HG03060 (cell line): ENCODE data around the gene C1QL4.

ENCODE experiments used
- ATAC-seq: cut with Tn5 transposase; IDR thresholded peaks from one replicate; pipeline ENCODE4 v1.9.1; 2021; ENCODE audit warnings: low read depth, moderate number of reproducible peaks; ENCODE audit not compliant: unreplicated experiment

C1QL4 gene

DNA sequence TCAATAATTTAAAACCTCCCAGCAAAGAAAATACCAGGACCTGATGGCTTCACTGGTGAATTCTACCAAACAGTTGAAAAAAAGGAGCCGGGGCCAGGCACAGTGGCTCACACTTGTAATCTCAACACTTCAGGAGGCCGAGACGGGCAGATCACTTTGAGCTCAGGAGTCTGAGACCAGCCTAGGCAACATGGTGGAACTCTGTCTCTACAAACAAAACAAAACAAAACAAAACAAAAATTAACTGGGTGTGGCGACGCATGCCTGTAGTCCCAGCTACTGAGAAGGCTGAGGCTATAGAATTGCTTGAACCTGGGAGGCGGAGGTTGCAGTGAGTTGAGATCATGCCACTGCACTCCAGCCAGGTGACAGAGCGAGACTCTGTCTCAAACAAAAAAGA lies 27.6 kb downstream of the C1QL4 start:
- no peak for ATAC-seq

GRCh38 chr12:49305762-49306510 lies 31.1 kb downstream of the C1QL4 start:
- no peak for ATAC-seq

DNA sequence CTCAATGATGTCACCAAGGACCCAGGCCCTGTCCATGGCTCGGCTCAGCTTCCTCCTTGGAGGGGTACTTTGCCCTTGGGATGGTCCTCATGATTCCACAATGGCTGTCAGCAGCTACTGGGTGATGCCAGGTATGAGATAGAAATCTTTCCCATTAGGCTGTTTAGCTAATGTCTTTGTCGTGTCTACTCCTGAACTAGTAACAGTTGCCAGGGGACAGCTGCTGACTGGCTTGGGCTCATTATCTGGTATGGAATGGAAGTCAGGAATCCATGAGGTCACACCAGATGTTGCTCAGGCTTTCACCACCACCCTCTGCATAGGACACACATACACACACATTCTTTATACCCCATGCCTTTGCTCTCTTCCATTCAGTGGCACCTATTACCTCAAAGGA lies 32.8 kb downstream of the C1QL4 start:
- no peak for ATAC-seq

DNA sequence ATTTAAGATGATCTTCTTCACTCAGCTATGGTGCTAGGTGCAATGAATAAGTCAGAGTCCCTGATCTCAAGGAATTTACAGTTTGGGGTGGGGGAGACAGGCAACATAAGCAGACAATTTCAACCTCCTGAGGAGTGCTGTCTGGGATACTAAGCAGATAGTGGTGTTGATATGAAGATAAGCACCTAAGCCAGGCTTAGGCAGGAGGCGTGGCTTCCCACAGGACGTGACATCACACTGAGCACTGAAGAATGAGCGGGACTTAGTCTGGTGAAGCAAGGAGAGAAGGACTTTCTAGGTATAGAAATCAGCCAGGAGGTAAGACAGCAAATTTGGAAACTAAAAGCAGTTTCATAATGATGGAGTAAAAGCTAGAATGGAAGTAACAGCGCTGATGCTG lies 35.2 kb downstream of the C1QL4 start:
- no peak for ATAC-seq

DNA sequence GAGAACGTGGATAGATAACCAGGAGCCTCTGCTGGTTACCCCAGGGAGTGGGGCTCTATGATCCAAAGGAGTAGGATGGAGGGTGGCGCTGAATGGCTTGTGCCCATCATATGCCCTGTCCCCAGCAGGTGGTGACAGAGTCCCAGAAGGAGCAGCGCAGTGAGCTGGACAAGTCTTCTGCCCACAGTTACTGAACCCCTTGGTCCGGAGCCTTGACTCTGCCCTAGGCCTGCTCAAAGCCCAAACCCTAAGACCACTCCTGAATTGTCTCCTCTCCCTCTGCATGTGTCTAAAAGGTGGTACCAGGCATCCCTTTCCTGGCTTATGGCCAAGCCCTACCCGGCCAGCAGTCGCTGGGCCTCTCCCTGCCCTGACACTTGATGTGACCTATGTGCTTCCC lies 38.8 kb downstream of the C1QL4 start:
- no peak for ATAC-seq

- no peak for ATAC-seq
These were observed 39.3 kb downstream of the C1QL4 start for GRCh38 chr12:49297695-49298060.

DNA sequence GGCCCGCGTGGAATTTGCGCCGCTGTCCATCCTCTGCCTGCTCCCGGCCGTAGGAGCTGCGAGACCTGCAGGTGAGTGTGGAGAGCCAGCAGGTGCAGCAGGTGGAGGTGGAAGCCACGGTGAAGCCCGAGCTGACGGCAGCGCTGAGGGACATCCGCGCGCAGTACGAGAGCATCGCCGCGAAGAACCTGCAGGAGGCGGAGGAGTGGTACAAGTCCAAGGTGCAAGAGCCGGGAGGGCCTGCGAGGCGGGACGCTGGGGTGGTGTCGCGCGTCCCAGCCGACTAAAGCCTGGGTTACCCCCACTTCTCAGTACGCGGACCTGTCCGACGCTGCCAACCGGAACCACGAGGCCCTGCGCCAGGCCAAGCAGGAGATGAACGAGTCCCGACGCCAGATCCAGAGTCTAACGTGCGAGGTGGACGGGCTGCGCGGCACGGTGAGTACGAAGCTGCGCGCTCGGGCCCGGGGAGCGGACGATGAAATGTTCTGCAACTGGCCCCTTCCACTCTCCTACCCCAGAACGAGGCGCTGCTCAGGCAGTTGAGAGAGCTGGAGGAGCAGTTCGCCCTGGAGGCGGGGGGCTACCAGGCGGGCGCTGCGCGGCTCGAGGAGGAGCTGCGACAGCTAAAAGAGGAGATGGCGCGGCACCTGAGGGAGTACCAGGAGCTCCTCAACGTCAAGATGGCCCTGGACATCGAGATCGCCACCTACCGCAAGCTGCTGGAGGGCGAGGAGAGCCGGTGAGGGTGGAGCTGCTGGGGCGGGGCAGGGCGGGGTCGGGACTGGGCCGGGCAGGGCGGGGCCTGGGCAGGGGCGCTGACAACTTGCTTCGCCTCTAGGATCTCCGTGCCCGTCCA lies 39.9 kb downstream of the C1QL4 start:
- no peak for ATAC-seq

- ATAC-seq, result no peak
These were observed 40.8 kb downstream of the C1QL4 start for GRCh38 chr12:49296034-49296835.

GRCh38 chr12:49295082-49295936 lies 41.7 kb downstream of the C1QL4 start, which contains the start of gene PRPH:
Gene PRPH, plus strand, starts transcription at chr12:49295147. Its CDS starts 54 bp downstream, at chr12:49295201.
- no peak for ATAC-seq

DNA sequence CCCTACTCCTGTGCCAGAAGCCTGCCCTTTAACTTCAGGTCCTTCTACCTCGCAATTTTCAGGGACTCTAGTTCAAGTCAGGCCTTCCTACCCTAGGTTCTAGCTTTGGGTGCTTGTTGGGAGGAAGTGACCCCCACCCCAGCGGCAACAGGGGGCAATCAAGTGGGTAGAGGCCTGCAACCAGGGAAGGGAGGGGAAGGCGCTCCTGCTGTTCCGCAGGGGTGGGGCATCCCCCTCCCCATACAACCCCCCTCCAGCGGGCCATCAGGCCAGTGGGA lies 42.2 kb downstream of the C1QL4 start:
- ATAC-seq, result no peak

GRCh38 chr12:49294086-49294803 lies 42.7 kb downstream of the C1QL4 start:
- no peak for ATAC-seq

- no peak for ATAC-seq
These were observed 43.7 kb downstream of the C1QL4 start for GRCh38 chr12:49293056-49293956.

DNA sequence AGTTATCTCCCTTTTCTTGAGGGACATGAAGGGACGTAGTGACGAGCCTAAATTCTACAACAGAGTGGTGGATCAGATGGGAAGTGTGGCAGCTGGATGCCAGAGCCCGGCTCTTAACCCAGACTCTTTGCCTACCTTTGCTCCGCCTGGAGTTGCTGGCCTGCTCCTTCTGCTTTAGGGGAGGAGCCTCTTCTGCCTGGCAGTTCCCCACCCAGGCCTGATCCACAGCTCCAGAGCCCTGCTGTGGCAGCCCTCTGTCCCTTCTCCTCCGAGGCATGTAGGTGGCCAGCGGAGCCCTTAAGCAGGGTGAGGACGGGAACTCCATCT lies 44.3 kb downstream of the C1QL4 start:
- ATAC-seq, result no peak

DNA sequence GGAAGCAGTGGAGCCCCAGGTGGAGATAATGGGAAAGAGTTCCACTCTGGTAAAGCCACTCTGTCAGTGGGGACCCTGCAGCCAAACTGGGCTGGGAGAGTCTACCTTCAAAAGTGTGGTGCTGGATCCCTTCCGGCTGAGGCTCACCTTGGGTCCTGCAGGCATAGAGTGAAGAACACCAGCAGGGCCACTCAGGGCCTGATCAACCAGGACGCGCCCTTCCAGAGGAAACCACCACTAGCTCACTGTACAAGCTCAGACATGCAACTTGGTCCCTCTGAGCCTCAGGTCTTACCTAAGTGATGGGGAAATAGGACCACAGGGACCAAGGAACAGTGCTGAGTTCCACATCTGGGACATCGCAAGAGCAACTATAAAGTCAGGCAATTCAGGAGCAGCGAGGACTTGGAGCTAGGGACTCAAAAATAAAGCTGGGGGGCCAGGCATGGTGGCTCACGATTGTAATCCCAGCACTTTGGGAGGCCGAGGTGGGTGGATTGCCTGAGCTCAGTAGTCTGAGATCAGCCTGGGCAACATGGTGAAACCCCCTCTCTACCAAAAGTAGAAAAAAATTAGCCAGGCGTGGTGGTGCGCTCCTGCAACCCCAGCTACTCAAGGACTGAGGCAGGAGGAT lies 47.9 kb downstream of the C1QL4 start:
- ATAC-seq, result no peak

DNA sequence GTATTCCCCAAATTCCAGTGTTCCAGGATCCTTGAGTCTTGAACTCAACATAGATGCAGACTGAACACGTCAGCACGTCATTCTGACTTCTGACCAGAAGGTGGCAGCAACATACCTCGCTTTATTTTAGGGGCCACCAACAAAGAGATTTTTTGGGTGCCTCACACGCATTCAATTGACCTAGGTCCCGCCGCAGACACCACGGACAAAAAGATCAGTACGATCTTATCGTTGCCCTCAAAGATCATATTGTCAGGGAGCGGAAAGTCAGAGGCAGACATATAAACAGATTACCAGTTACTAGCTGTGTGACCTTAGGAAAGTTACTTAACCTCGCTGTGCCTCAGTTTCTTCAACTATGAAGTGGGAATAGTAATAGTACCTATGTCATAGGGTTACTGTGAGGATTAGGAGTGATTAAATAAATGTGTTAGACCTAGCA lies 48.6 kb downstream of the C1QL4 start:
- no peak for ATAC-seq

- ATAC-seq, result no peak
These were observed 49.1 kb downstream of the C1QL4 start for GRCh38 chr12:49287876-49288275.

GRCh38 chr12:49284672-49285071 lies 52.3 kb downstream of the C1QL4 start:
- ATAC-seq, result no peak
